ENCODE results near the gene IGFBP4.

- TF ChIP-seq CTCF (IDR thresholded peaks at IDR 0.05; ENCODE audit: insufficient read depth, low read depth, low read length) (no peak), EZH2 (IDR thresholded peaks at IDR 0.05; ENCODE audit: insufficient read depth, low read length) (no peak)
Observed at GRCh38 chr17:40419559-40420331, 23.5 kb upstream of the IGFBP4 start.

All from astrocyte (in vitro differentiated cells and primary cell).